Measurements from ENCODE around the gene SLC30A7. TPM values are rescaled to one million over a fixed set of nuclear protein-coding genes. Genes with fewer than 3 reads are reported as not detected.

Gene SLC30A7
- total RNA-seq, 4 donors from 2014 or later = 16.1 to 21.6 (median 18.4) TPM

DNA sequence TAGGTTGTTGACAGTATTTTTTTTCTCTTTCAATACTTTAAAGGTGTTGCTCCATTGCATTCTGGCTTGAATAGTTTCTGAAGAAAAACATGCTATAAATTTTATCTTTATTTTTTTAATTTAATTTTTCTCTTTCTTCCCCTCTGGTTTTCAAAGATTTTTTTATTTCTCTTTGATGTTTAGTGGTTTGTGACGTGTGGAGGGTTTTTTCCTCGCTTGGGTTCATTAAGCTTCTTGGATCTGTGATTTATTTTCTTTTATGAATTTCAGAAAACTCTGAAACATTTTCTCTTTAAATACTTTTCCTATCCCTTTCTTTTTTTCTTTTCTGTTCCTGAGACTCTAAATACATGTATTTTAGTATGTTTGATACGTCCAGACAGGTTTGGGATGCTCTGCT, 9.3 kb downstream of the SLC30A7 start:
- 95 to 98% methylated on average over 3 of the region's 3 CpGs for WGBS, 2 donors

DNA sequence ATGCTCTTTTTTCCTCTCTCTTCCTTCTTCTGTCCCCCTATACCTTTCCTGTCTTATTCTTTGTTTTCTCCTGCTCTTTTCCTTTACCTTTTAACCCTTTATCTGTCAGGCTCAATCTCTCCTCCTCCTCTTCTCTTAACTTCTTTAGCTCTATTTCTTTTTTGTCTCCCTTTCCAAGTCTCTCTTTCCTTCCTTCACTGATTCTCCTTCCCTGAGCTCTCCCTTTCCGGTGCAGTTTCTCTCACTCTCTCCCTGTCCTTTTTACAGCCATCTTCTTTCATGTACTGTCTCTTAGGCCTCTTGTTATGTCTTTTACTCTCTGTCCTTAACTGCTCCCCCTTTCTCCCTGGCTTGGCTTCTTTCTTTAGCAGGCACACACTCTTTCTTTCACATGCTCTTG, 12.0 kb downstream of the SLC30A7 start:
- intact Hi-C loops (cut with DNase I; ENCODE audit: low total_unique reads) = no loop called here
- TF ChIP-seq, protein P1, sequence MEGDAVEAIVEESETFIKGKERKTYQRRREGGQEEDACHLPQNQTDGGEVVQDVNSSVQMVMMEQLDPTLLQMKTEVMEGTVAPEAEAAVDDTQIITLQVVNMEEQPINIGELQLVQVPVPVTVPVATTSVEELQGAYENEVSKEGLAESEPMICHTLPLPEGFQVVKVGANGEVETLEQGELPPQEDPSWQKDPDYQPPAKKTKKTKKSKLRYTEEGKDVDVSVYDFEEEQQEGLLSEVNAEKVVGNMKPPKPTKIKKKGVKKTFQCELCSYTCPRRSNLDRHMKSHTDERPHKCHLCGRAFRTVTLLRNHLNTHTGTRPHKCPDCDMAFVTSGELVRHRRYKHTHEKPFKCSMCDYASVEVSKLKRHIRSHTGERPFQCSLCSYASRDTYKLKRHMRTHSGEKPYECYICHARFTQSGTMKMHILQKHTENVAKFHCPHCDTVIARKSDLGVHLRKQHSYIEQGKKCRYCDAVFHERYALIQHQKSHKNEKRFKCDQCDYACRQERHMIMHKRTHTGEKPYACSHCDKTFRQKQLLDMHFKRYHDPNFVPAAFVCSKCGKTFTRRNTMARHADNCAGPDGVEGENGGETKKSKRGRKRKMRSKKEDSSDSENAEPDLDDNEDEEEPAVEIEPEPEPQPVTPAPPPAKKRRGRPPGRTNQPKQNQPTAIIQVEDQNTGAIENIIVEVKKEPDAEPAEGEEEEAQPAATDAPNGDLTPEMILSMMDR (IDR thresholded peaks at IDR 0.05) = no peak
- no peak for TF ChIP-seq POLR2A (IDR thresholded peaks at IDR 0.05)
- WGBS, 2 donors = 94 to 95% methylated on average over 1 of the region's 1 CpG
- DNase-seq (ENCODE audit: low spot score in 2 of 2) = no peak
- H3K4me3 ChIP-seq (ENCODE audit: low read depth, poor library complexity, severe bottlenecking) = no peak overlapping the region

More for the DNA sequence above, 9.3 kb downstream of the SLC30A7 start:
- intact Hi-C loops (cut with DNase I; ENCODE audit: low total_unique reads) = no loop called here
- no peak for TF ChIP-seq POLR2A (IDR thresholded peaks at IDR 0.05)
- TF ChIP-seq, protein P1 (IDR thresholded peaks at IDR 0.05) = no peak
- H3K4me3 ChIP-seq (ENCODE audit: low read depth, poor library complexity, severe bottlenecking) = no peak overlapping the region
- DNase-seq (ENCODE audit: low spot score in 2 of 2) = no peak

DNA sequence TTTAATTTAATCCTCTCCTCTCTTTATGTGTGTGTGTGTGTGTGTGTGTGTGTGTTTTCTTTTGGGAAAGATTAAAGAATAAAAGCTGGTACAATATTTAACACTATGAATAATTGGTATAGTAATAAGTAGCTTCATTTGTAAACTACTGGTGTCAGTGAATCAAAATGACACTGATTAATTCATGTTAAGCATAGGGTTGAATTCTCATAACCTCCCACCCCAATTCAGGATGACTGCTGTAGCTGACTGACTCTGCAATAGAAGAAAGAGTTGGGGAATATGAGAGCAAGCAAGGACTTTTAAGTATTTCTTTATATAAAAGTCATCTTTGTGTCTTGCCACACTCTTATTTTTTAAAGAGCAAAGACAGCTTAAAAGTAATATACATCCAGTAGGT, 13.1 kb downstream of the SLC30A7 start:
- H3K4me3 ChIP-seq (ENCODE audit: low read depth, poor library complexity, severe bottlenecking) = no peak overlapping the region
- no peak for TF ChIP-seq POLR2A (IDR thresholded peaks at IDR 0.05)
- TF ChIP-seq, protein P1 (IDR thresholded peaks at IDR 0.05) = no peak
- intact Hi-C loops (cut with DNase I; ENCODE audit: low total_unique reads) = no loop called here
- no peak for DNase-seq (ENCODE audit: low spot score in 2 of 2)

DNA sequence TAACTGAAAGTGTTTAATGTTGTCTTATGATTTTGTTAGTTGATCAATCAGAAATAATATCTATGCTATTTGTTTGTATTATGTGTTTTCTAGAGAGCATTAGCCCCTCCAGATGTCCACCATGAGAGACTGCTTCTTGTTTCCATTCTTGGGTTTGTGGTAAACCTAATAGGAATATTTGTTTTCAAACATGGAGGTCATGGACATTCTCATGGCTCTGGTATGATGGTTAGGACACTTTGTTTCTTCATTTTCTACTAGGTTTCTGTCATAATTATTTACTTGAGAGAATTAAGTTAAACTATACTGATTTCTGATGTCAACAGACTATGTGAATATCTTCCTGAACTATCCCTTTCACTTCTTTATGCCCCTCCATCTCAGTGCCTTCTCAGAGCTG, 16.1 kb downstream of the SLC30A7 start:
- DNase-seq (ENCODE audit: low spot score in 2 of 2) = no peak
- no peak overlapping the region for H3K4me3 ChIP-seq (ENCODE audit: low read depth, poor library complexity, severe bottlenecking)
- TF ChIP-seq, protein P1 (IDR thresholded peaks at IDR 0.05) = no peak
- intact Hi-C loops (cut with DNase I; ENCODE audit: low total_unique reads) = no loop called here

DNA sequence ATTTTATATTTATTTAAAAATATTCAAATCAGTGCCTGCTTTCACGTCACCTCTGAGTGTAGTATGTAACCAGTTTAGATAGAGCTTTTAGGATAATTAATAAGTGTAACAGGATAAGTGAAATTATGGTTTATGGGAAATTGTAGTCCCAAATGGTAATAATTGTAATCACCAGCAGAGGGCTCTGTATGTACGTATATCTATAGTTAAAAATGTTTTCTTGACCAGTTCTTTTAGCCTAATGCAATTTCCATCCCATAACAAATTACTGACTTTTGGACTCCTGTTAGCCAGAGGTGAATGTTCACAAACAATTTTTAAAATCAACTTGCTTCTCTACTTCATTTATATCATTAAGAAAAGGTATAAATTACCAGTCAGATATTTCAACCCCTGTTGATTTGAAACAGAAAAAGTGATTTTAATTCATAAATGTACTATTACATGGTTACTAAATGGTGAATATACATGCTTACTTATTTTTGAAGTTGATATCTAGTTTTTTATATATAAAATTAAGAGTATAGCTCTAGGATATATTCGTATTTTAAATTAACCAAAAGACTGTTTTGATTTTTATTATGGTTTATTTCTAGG, 25.3 kb downstream of the SLC30A7 start:
- no peak overlapping the region for H3K4me3 ChIP-seq (ENCODE audit: low read depth, poor library complexity, severe bottlenecking)
- intact Hi-C loops (cut with DNase I; ENCODE audit: low total_unique reads) = loop anchor here (10.0 kb wide), 2 partner anchors 334 to 364 kb away; no protein-coding TSS in a partner anchor
- TF ChIP-seq, protein P1 (IDR thresholded peaks at IDR 0.05) = no peak
- no peak for TF ChIP-seq POLR2A (IDR thresholded peaks at IDR 0.05)
- no peak for DNase-seq (ENCODE audit: low spot score in 2 of 2)
- WGBS, 2 donors = 40 to 42% methylated on average over 3 of the region's 3 CpGs

DNA sequence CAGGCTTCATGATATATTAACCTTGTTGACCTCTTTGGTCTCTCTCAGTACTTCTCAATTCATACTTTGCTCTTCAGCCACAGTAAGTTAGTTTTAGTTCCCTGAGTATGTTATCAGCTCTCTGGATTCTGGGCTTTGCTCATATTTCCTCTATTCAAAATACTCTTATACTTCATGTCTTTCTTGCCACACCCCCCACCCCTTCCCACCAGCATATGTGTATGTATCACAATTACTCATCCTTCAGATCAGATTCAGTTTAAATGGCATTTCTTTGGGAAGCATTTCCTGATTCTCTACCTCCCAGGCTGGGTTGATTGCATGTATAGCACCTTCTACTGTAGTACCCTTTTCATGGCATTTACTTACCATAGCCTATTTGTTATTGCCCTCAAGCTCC, 28.3 kb downstream of the SLC30A7 start:
- intact Hi-C loops (cut with DNase I; ENCODE audit: low total_unique reads) = loop anchor here (10.0 kb wide), 2 partner anchors 331 to 361 kb away; no protein-coding TSS in a partner anchor
- no peak for DNase-seq (ENCODE audit: low spot score in 2 of 2)
- H3K4me3 ChIP-seq (ENCODE audit: low read depth, poor library complexity, severe bottlenecking) = no peak overlapping the region
- no peak for TF ChIP-seq POLR2A (IDR thresholded peaks at IDR 0.05)
- TF ChIP-seq, protein P1 (IDR thresholded peaks at IDR 0.05) = no peak

All from lower leg skin (tissue), 4 donors.